Keratinocyte (primary cell): ENCODE results near the gene HELZ. TPM values are rescaled to one million over a fixed set of nuclear protein-coding genes. Genes with fewer than 3 reads are reported as not detected.

Experiments
- DNase-seq: peaks from one replicate; pipeline ENCODE4 v3.0.0-alpha.2; 2011; ENCODE audit warnings: low read depth, missing footprints, low spot score
- FAIRE-seq: peaks from 2 replicates; lab custom pipeline; 2011; peaks lifted over from hg19 to GRCh38; lab: Jason Lieb, UNC
- H2AFZ ChIP-seq: 2 replicates; pipeline ENCODE4 v1.6.0; 2012; ENCODE audit warnings: low read length, control low read depth, inconsistent platforms; ENCODE audit not compliant: control insufficient read depth
- H3K27ac ChIP-seq: 2 replicates; pipeline ENCODE4 v1.5.1; 2011; ENCODE audit warnings: low read length; ENCODE audit not compliant: control insufficient read depth, insufficient read depth
- H3K27me3 ChIP-seq: 3 replicates; pipeline ENCODE4 v1.6.0; 2011; ENCODE audit warnings: low read length; ENCODE audit not compliant: control insufficient read depth, insufficient read depth; ENCODE audit errors: extremely low read depth
- H3K36me3 ChIP-seq, 2 experiments: 2 replicates in 1 of 2; 3 replicates in 1 of 2; pipeline ENCODE4 v1.5.1; 2011; ENCODE audit warnings: low read length in 2 of 2, mild to moderate bottlenecking in 1 of 2; ENCODE audit not compliant: control insufficient read depth in 2 of 2, insufficient read depth in 2 of 2; ENCODE audit errors: extremely low read depth in 1 of 2
- H3K4me1 ChIP-seq: 3 replicates; pipeline ENCODE4 v1.5.1; 2011; ENCODE audit warnings: low read length; ENCODE audit not compliant: control insufficient read depth, insufficient read depth; ENCODE audit errors: extremely low read depth
- H3K4me2 ChIP-seq: 3 replicates; pipeline ENCODE4 v1.6.0; 2011; ENCODE audit warnings: low read depth, low read length; ENCODE audit not compliant: control insufficient read depth, insufficient read depth; ENCODE audit errors: extremely low read depth
- H3K4me3 ChIP-seq, 3 experiments: fragments of 200-600 bp in 1 of 3; sonication (generic) in 1 of 3; 2 replicates in 2 of 3; 3 replicates in 1 of 3; pipeline ENCODE4 v1.5.1; 2011 to 2016; ENCODE audit warnings: low read length in 3 of 3, mild to moderate bottlenecking in 3 of 3, control low read depth in 2 of 3, inconsistent platforms in 1 of 3, low read depth in 1 of 3, mixed read lengths in 1 of 3, mixed run types in 1 of 3, moderate library complexity in 1 of 3; ENCODE audit not compliant: control insufficient read depth in 2 of 3, insufficient read depth in 2 of 3; ENCODE audit errors: extremely low read depth in 1 of 3
- H3K79me2 ChIP-seq: 2 replicates; pipeline ENCODE4 v1.6.0; 2012; ENCODE audit warnings: low read length; ENCODE audit not compliant: control insufficient read depth, insufficient read depth
- H3K9ac ChIP-seq: 3 replicates; pipeline ENCODE4 v1.6.0; 2011; ENCODE audit warnings: low read length; ENCODE audit not compliant: control insufficient read depth, insufficient read depth; ENCODE audit errors: extremely low read depth
- H3K9me1 ChIP-seq: 3 replicates; pipeline ENCODE4 v1.6.0; 2011; ENCODE audit warnings: low read length; ENCODE audit not compliant: control insufficient read depth, insufficient read depth; ENCODE audit errors: extremely low read depth
- H3K9me3 ChIP-seq: 2 replicates; pipeline ENCODE4 v1.5.1; 2012; ENCODE audit warnings: low read depth, low read length; ENCODE audit not compliant: control insufficient read depth
- H4K20me1 ChIP-seq: 3 replicates; pipeline ENCODE4 v1.6.0; 2011; ENCODE audit warnings: low read length; ENCODE audit not compliant: control insufficient read depth, insufficient read depth; ENCODE audit errors: extremely low read depth
- EZH2 ChIP-seq: IDR thresholded peaks from one replicate; pipeline ENCODE4 v1.6.1; 2012; ENCODE audit warnings: inconsistent platforms, mild to moderate bottlenecking, low read length, moderate library complexity
- dilution Hi-C: fragments of 300-500 bp; cut with MboI; formaldehyde crosslinking; loops from one replicate; pipeline ENCODE4 v1.7.0; 2020; ENCODE audit warnings: low sequenced_read_pairs; ENCODE audit not compliant: extremely low pct_ligation_motif_present
- polyA plus RNA-seq, 5 experiments: library from polyadenylated mRNA; depleted of rRNA in 3 of 5; stranded (reverse) in 3 of 5; stranded (forward) in 1 of 5; unstranded in 1 of 5; fragments of >200 nt; gene quantifications; 1 replicate in 1 of 5; 2 replicates in 3 of 5; 3 replicates in 1 of 5; pipeline versions ENCODE4 v1.2.1 to v1.2.3, GENCODE V29; 2011 to 2012; ENCODE audit warnings: missing spikeins in 2 of 5, low read depth in 1 of 5, low replicate concordance in 1 of 5
- TF ChIP-seq, protein P1 (sequence below), 3 experiments: IDR thresholded peaks in 1 of 3; conservative IDR thresholded peaks in 1 of 3; optimal IDR thresholded peaks in 1 of 3; 2 replicates in 2 of 3; 3 replicates in 1 of 3; pipeline versions ENCODE3 to v1.5.1; 2011; ENCODE audit warnings: low read length in 3 of 3, mild to moderate bottlenecking in 3 of 3, moderate library complexity in 2 of 3, control low read depth in 1 of 3, inconsistent platforms in 1 of 3; ENCODE audit not compliant: insufficient read depth in 2 of 3; ENCODE audit errors: extremely low read depth in 1 of 3

The HELZ gene
- polyA plus RNA-seq, 1 donor (not counting 4 experiments of a cell fraction or from before 2014, with no cell fraction given): 18.2 TPM

GRCh38 chr17:67137026-67137370, 108.0 kb downstream of the HELZ start:
- no peak overlapping the region for H3K4me2 ChIP-seq
- no peaks in the 10 kb centered on the region for H3K9me3 ChIP-seq
- dilution Hi-C loops: no loop called here
- peaks cover 16% of the 10 kb centered on the region for H3K4me1 ChIP-seq
- H3K27me3 ChIP-seq: no peaks in the 10 kb centered on the region
- no peak overlapping the region for H3K9ac ChIP-seq
- peaks cover 4% of the 10 kb centered on the region for H3K9me1 ChIP-seq
- no peak overlapping the region for H3K4me3 ChIP-seq
- H3K79me2 ChIP-seq: no peaks in the 10 kb centered on the region
- no peak overlapping the region for H2AFZ ChIP-seq
- H3K36me3 ChIP-seq: peaks cover 2 to 6% of the 10 kb centered on the region in 2 experiments
- H4K20me1 ChIP-seq: peaks cover 4% of the 10 kb centered on the region
- no peak overlapping the region for H3K27ac ChIP-seq
- DNase-seq (no peak), FAIRE-seq (no peak)
- TF ChIP-seq EZH2: no peak
- TF ChIP-seq, protein P1, sequence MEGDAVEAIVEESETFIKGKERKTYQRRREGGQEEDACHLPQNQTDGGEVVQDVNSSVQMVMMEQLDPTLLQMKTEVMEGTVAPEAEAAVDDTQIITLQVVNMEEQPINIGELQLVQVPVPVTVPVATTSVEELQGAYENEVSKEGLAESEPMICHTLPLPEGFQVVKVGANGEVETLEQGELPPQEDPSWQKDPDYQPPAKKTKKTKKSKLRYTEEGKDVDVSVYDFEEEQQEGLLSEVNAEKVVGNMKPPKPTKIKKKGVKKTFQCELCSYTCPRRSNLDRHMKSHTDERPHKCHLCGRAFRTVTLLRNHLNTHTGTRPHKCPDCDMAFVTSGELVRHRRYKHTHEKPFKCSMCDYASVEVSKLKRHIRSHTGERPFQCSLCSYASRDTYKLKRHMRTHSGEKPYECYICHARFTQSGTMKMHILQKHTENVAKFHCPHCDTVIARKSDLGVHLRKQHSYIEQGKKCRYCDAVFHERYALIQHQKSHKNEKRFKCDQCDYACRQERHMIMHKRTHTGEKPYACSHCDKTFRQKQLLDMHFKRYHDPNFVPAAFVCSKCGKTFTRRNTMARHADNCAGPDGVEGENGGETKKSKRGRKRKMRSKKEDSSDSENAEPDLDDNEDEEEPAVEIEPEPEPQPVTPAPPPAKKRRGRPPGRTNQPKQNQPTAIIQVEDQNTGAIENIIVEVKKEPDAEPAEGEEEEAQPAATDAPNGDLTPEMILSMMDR (optimal IDR thresholded peaks at IDR 0.05 in 1 of 3, IDR thresholded peaks at IDR 0.05 in 1 of 3, conservative IDR thresholded peaks at IDR 0.05 in 1 of 3; ENCODE audit: extremely low read depth in 1 of 3, insufficient read depth in 2 of 3, low read length in 3 of 3): no peak

DNA sequence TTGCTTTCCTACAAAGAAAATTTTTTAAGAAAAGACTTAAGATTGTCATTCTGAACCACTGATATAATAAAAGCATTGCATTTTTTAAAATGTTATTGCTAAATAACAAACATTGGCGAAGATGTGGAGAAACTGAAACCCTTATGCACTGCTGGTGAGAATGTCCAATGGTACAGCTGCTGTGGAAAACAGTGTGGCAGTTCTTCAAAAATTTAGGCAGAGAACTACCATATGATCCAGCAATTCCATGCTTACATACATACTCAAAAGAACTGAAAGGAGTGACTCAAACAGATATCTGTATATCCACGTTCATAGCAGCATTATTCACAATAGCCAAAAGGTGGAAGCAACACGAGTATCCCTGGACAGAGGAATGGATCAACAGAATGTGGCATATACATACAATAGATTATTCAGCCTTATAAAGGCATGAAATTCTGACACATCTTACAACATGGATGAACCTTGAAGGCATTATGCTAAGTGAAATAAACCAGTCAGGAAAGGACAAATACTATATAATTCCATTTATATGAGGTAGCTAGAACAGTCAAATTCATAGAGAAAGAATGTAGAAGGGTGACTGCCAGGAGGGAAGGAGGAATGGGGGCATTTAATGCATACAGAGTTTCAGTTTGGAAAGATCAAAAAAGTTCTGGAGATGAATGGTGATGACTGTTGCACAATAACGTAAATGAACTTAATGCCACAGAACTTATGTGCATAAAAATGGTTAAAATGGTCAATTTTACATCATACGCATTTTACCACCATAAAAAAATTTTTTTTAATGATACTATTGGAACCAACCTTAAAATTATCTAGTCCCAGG, 108.6 kb downstream of the HELZ start:
- no peak for DNase-seq
- Histone ChIP-seq H3K36me3 (peaks cover 2 to 6% of the 10 kb centered on the region in 2 experiments), H3K27ac (no peak overlapping the region), H3K4me1 (peaks cover 16% of the 10 kb centered on the region), H3K79me2 (no peaks in the 10 kb centered on the region), H2AFZ (no peak overlapping the region), H3K9me3 (no peaks in the 10 kb centered on the region), H3K4me3 (no peak overlapping the region), H3K9me1 (peaks cover 4% of the 10 kb centered on the region), H3K9ac (no peak overlapping the region), H3K4me2 (no peak overlapping the region), H3K27me3 (no peaks in the 10 kb centered on the region), H4K20me1 (peaks cover 4% of the 10 kb centered on the region)
- FAIRE-seq: no peak
- TF ChIP-seq, protein P1 (optimal IDR thresholded peaks at IDR 0.05 in 1 of 3, IDR thresholded peaks at IDR 0.05 in 1 of 3, conservative IDR thresholded peaks at IDR 0.05 in 1 of 3; ENCODE audit: extremely low read depth in 1 of 3, insufficient read depth in 2 of 3, low read length in 3 of 3): no peak
- TF ChIP-seq EZH2: no peak
- dilution Hi-C loops: no loop called here
